ENCODE results near the gene DCTD. TPM values are rescaled to one million over a fixed set of nuclear protein-coding genes. Genes with fewer than 3 reads are reported as not detected.

DCTD gene
- total RNA-seq, 4 donors from 2014 or later: 99.3 to 150 (median 119) TPM

DNA sequence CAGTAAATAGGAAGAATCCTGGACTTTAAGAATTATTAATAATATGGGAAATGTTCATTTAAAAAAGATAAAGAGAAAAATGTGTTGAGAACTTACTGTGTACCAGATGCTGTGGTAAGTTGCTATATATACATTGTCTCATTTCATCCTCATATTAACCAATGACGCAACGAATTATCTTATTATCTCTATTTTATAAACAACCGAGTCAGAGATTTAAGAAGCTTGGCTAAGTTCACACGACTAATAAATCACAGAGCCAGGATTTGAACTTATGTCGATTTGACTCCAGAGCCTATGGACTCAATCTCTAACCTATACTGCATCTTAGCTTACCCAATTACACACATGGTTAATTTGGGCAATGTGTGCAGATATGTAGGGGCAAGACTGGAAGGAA lies 15.5 kb upstream of the DCTD start:
- DNase-seq: no peak
- H3K27me3 ChIP-seq: no peaks in the 10 kb centered on the region
- peaks cover 8 to 13% of the 10 kb centered on the region in 2 donors for H3K4me1 ChIP-seq
- H3K4me3 ChIP-seq (replicated peaks in 1 of 3): no peak overlapping the region
- no peaks in the 10 kb centered on the region for H3K36me3 ChIP-seq
- no peak for TF ChIP-seq POLR2A (IDR thresholded peaks at IDR 0.05)
- TF ChIP-seq, protein P1, sequence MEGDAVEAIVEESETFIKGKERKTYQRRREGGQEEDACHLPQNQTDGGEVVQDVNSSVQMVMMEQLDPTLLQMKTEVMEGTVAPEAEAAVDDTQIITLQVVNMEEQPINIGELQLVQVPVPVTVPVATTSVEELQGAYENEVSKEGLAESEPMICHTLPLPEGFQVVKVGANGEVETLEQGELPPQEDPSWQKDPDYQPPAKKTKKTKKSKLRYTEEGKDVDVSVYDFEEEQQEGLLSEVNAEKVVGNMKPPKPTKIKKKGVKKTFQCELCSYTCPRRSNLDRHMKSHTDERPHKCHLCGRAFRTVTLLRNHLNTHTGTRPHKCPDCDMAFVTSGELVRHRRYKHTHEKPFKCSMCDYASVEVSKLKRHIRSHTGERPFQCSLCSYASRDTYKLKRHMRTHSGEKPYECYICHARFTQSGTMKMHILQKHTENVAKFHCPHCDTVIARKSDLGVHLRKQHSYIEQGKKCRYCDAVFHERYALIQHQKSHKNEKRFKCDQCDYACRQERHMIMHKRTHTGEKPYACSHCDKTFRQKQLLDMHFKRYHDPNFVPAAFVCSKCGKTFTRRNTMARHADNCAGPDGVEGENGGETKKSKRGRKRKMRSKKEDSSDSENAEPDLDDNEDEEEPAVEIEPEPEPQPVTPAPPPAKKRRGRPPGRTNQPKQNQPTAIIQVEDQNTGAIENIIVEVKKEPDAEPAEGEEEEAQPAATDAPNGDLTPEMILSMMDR (IDR thresholded peaks at IDR 0.05): no peak
- H3K27ac ChIP-seq: peak overlapping the region in 1 of 3 donors; percentile 85
- 92 to 95% methylated on average over 5 of the region's 5 CpGs for WGBS, 2 donors
- H3K9me3 ChIP-seq: no peaks in the 10 kb centered on the region
- intact Hi-C loops (cut with DNase I): loop anchor here (10.0 kb wide), 1 partner anchor 142 kb away; no protein-coding TSS in a partner anchor

DNA sequence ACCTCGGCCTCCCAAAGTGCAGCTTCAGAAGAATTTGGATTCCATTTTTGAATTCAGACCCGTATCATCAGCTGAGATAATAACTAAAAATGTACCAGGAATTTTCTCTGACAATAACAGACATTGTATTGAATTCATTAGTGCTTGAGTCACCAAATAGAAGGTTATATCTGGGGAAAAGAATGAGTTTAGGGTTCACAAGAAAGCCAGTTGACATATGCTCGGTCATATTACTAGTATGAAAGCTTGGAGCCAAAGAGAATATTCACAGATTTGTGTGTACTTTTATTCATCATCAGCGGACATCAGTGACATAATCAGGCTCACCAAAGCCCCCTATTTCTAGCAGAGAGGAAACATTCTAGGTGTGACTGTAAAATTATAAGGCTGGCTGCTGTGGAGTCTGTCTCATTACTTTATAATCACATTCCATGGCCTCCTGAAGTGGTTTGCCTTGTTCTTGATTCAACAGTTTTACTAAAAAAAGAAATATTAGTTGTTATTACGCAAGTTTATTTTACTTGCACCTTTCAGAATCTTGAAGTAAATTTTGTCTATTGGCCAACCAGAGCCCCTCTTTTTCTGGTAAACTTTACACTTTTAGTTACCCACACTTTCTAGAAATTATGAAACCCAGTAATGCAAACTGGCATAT lies 14.6 kb upstream of the DCTD start:
- no peak for DNase-seq
- H3K4me1 ChIP-seq: peaks cover 8 to 13% of the 10 kb centered on the region in 2 donors
- H3K27me3 ChIP-seq: no peaks in the 10 kb centered on the region
- no peak for TF ChIP-seq POLR2A (IDR thresholded peaks at IDR 0.05)
- TF ChIP-seq, protein P1 (IDR thresholded peaks at IDR 0.05): no peak
- intact Hi-C loops (cut with DNase I): loop anchor here (10.0 kb wide), 1 partner anchor 143 kb away; no protein-coding TSS in a partner anchor
- H3K36me3 ChIP-seq: no peaks in the 10 kb centered on the region
- no peak overlapping the region for H3K4me3 ChIP-seq (replicated peaks in 1 of 3)
- no peaks in the 10 kb centered on the region for H3K9me3 ChIP-seq
- 74 to 84% methylated on average over 5 of the region's 5 CpGs for WGBS, 2 donors
- peak overlapping the region; percentile 53 to 85 (median 62) for H3K27ac ChIP-seq

DNA sequence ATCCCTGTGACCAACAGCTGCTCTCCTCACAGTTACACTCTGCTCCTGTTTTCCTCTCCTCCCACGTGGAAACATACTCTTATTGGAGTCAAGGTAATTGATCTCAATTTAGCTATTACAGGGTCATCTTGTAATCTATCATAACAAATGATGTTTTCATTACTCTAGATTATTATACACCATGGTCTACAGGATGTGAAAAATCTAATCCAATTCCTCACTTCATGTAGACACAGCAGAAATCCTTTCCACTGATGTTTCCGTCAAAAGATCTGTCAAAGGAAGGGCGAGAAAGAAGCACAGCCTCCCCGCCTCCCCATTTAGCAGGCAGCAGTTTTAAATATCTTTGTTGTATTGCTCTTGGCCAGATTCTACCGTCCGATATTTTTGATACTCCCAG lies 13.7 kb upstream of the DCTD start:
- peak overlapping the region in 1 of 3 donors; percentile 85 for H3K27ac ChIP-seq
- no peak for DNase-seq
- intact Hi-C loops (cut with DNase I): loop anchor here (10.0 kb wide), 1 partner anchor 144 kb away; no protein-coding TSS in a partner anchor
- H3K9me3 ChIP-seq: no peaks in the 10 kb centered on the region
- TF ChIP-seq, protein P1 (IDR thresholded peaks at IDR 0.05): no peak
- no peak for TF ChIP-seq POLR2A (IDR thresholded peaks at IDR 0.05)
- no peaks in the 10 kb centered on the region for H3K27me3 ChIP-seq
- WGBS, 2 donors: 84 to 85% methylated on average over 6 of the region's 6 CpGs
- H3K4me3 ChIP-seq (replicated peaks in 1 of 3): no peak overlapping the region
- H3K36me3 ChIP-seq: no peaks in the 10 kb centered on the region
- peaks cover 8 to 13% of the 10 kb centered on the region in 2 donors for H3K4me1 ChIP-seq

DNA sequence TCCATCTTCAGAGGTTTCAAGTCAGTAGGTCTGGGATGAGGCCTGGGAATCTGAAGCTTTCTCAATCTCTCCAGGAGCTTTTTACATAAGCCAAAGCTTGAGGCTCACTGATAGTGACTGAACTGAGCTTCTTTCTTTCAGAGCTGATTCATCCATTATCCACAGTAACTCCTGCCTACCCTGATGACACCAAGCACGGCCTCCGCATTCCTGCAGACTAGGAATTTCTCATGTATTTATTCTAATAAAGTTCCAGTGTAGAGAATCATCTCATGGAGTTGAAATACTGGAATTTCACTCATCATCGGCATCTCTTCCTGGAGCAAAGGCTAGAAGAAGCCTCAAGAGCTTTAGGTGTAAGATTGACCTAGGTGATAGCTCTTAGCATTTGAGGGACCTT lies 12.1 kb upstream of the DCTD start:
- Histone ChIP-seq H3K4me3 (replicated peaks in 1 of 3) (no peak overlapping the region), H3K4me1 (peaks cover 8 to 13% of the 10 kb centered on the region in 2 donors), H3K9me3 (no peaks in the 10 kb centered on the region), H3K27ac (no peak overlapping the region), H3K27me3 (no peaks in the 10 kb centered on the region), H3K36me3 (no peaks in the 10 kb centered on the region)
- TF ChIP-seq, protein P1 (IDR thresholded peaks at IDR 0.05): no peak
- TF ChIP-seq POLR2A (IDR thresholded peaks at IDR 0.05): no peak
- DNase-seq: no peak
- WGBS, 2 donors: 82 to 88% methylated on average over 3 of the region's 3 CpGs
- intact Hi-C loops (cut with DNase I): loop anchor here (10.0 kb wide), 1 partner anchor 124 kb away; no protein-coding TSS in a partner anchor

DNA sequence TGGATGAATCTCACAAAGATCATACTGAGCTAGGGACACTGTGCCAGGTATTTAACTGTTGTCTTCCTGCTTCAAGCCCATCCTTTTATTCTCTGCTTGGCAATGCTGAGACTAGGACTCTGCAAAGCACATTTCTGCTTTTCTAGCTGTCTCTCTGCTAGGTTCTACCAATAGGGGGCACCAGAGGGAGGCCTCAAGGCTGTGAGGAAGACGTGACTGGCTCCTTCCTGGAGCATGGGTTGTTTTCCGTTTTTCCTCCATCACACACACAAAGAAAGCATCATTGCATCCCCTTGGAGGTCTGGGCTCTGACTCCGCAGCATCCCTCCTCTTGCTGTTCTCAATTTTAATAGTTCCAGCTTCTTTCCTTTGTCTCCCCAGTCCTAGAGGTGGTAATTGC lies 10.9 kb upstream of the DCTD start:
- H3K27me3 ChIP-seq: no peaks in the 10 kb centered on the region
- intact Hi-C loops (cut with DNase I): loop anchor here (10.0 kb wide), 1 partner anchor 123 kb away; no protein-coding TSS in a partner anchor
- TF ChIP-seq, protein P1 (IDR thresholded peaks at IDR 0.05): no peak
- no peak for TF ChIP-seq POLR2A (IDR thresholded peaks at IDR 0.05)
- H3K36me3 ChIP-seq: no peaks in the 10 kb centered on the region
- H3K4me3 ChIP-seq (replicated peaks in 1 of 3): no peak overlapping the region
- 54 to 70% methylated on average over 3 of the region's 3 CpGs for WGBS, 2 donors
- no peaks in the 10 kb centered on the region for H3K9me3 ChIP-seq
- H3K27ac ChIP-seq: no peak overlapping the region
- DNase-seq: no peak
- H3K4me1 ChIP-seq: peaks cover 8 to 13% of the 10 kb centered on the region in 2 donors
